WTC11 (cell line): ENCODE results near the gene OR5A2.

ENCODE experiments used
- CREM ChIP-seq: sonication (generic); formaldehyde crosslinking; IDR thresholded peaks from 2 replicates; pipeline ENCODE4 v1.8.1; 2022; ENCODE audit warnings: mild to moderate bottlenecking, missing genetic modification reagents, moderate library complexity
- CTCF ChIP-seq: fragments of 200-600 bp; IDR thresholded peaks from 2 replicates; pipeline ENCODE4 v1.8.0; 2022; ENCODE audit warnings: antibody characterized with exemption
- ETV6 ChIP-seq: sonication (generic); formaldehyde crosslinking; IDR thresholded peaks from 2 replicates; pipeline ENCODE4 v1.8.1; 2022; ENCODE audit warnings: mild to moderate bottlenecking, missing genetic modification reagents
- JUN ChIP-seq: sonication (generic); formaldehyde crosslinking; IDR thresholded peaks from 2 replicates; pipeline ENCODE4 v1.8.0; 2023; ENCODE audit warnings: mild to moderate bottlenecking, missing genetic modification reagents
- NFYB ChIP-seq: sonication (generic); formaldehyde crosslinking; conservative IDR thresholded peaks from 2 replicates; pipeline ENCODE4 v1.8.0; 2022; ENCODE audit warnings: low read depth, missing genetic modification reagents
- PRRX2 ChIP-seq: fragments of 250-450 bp; sonication (Bioruptor Pico); IDR thresholded peaks from 2 replicates; pipeline ENCODE4 v1.8.0; 2021; ENCODE audit warnings: mild to moderate bottlenecking
- SMAD3 ChIP-seq: sonication (generic); formaldehyde crosslinking; IDR thresholded peaks from 2 replicates; pipeline ENCODE4 v1.8.0; 2022; ENCODE audit warnings: missing genetic modification reagents, mild to moderate bottlenecking, borderline replicate concordance
- SP1 ChIP-seq: sonication (generic); formaldehyde crosslinking; conservative IDR thresholded peaks from 2 replicates; pipeline ENCODE4 v1.8.1; 2022; ENCODE audit warnings: missing genetic modification reagents
- STAT6 ChIP-seq: sonication (generic); formaldehyde crosslinking; conservative IDR thresholded peaks from 2 replicates; pipeline ENCODE4 v1.8.1; 2023; ENCODE audit warnings: mild to moderate bottlenecking, low read depth, missing genetic modification reagents, moderate library complexity
- USF2 ChIP-seq: sonication (generic); formaldehyde crosslinking; IDR thresholded peaks from 2 replicates; pipeline ENCODE4 v1.8.1; 2023; ENCODE audit warnings: mild to moderate bottlenecking, missing genetic modification reagents, moderate library complexity
- ZNF219 ChIP-seq: sonication (generic); formaldehyde crosslinking; IDR thresholded peaks from 2 replicates; pipeline ENCODE4 v1.8.0; 2023; ENCODE audit warnings: missing genetic modification reagents, mild to moderate bottlenecking, borderline replicate concordance
- ZNF281 ChIP-seq: sonication (generic); formaldehyde crosslinking; IDR thresholded peaks from 2 replicates; pipeline ENCODE4 v1.8.0; 2023; ENCODE audit warnings: mild to moderate bottlenecking, missing genetic modification reagents
- ZSCAN18 ChIP-seq: fragments of 250-450 bp; sonication (Bioruptor Pico); IDR thresholded peaks from 2 replicates; pipeline ENCODE4 v2.1.2; 2022; ENCODE audit warnings: mild to moderate bottlenecking, moderate library complexity
- TF ChIP-seq, protein P1 (sequence below): sonication (generic); formaldehyde crosslinking; IDR thresholded peaks from 2 replicates; pipeline ENCODE4 v1.8.0; 2022; ENCODE audit warnings: mild to moderate bottlenecking, missing genetic modification reagents

DNA sequence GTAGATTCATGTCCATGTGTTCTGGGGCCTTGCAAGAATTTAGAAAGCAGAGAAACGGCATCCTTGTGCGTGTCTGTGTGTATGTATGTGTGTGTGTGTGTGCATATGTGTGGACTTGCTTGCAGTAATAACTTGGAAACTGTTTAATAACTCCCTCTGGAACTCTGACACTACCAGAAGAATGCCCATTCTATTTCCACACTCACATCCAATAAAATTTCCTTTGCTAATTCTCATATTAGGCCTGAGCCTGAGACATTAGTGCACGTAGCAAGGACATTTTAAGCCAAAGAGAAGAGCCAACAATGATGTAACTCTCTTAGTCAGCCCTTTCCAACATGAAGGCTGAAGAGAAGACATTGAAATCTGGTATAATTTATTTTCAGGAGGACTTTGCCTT, 33.7 kb upstream of the OR5A2 start:
- TF ChIP-seq ZNF219 (CRISPR knock-in tag) = no peak
- no peak for TF ChIP-seq CTCF
- no peak for TF ChIP-seq STAT6 (CRISPR knock-in tag)
- TF ChIP-seq SP1 = no peak
- TF ChIP-seq, protein P1, sequence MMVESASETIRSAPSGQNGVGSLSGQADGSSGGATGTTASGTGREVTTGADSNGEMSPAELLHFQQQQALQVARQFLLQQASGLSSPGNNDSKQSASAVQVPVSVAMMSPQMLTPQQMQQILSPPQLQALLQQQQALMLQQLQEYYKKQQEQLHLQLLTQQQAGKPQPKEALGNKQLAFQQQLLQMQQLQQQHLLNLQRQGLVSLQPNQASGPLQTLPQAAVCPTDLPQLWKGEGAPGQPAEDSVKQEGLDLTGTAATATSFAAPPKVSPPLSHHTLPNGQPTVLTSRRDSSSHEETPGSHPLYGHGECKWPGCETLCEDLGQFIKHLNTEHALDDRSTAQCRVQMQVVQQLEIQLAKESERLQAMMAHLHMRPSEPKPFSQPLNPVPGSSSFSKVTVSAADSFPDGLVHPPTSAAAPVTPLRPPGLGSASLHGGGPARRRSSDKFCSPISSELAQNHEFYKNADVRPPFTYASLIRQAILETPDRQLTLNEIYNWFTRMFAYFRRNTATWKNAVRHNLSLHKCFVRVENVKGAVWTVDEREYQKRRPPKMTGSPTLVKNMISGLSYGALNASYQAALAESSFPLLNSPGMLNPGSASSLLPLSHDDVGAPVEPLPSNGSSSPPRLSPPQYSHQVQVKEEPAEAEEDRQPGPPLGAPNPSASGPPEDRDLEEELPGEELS (CRISPR knock-in tag) = no peak
- no peak for TF ChIP-seq CREM (CRISPR knock-in tag)
- no peak for TF ChIP-seq JUN (CRISPR knock-in tag)
- TF ChIP-seq SMAD3 (CRISPR knock-in tag) = no peak
- no peak for TF ChIP-seq USF2
- no peak for TF ChIP-seq PRRX2
- TF ChIP-seq ZNF281 (CRISPR knock-in tag) = no peak
- TF ChIP-seq NFYB (CRISPR knock-in tag) = no peak
- no peak for TF ChIP-seq ETV6 (CRISPR knock-in tag)
- no peak for TF ChIP-seq ZSCAN18 (CRISPR knock-in tag)
